ENCODE measurements around the gene TASP1. TPM values are rescaled to one million over a fixed set of nuclear protein-coding genes. Genes with fewer than 3 reads are reported as not detected.
A peak's percentile ranks its signal among the peaks of the same experiment; 100 is the strongest.

The TASP1 gene
- total and polyA plus RNA-seq, 9 donors: 5.8 to 10.7 (median 6.8) TPM

GRCh38 chr20:13412806-13413445 lies 225.8 kb downstream of the TASP1 start:
- no peak overlapping the region for H3K4me3 ChIP-seq (ENCODE audit: low read length)
- DNase-seq: no peak
- no peaks in the 10 kb centered on the region for H3K36me3 ChIP-seq (ENCODE audit: control insufficient read depth, insufficient read depth, low read length)
- no CpG with 5 or more reads among the region's 3 CpGs for WGBS (ENCODE audit: insufficient coverage)
- no peak overlapping the region for H3K27ac ChIP-seq (ENCODE audit: low read length)
- H3K9me3 ChIP-seq (replicated peaks; ENCODE audit: control insufficient read depth, low read depth, low read length): no peaks in the 10 kb centered on the region
- H3K4me1 ChIP-seq (ENCODE audit: control insufficient read depth, insufficient read depth, low read length): no peaks in the 10 kb centered on the region
- H3K27me3 ChIP-seq (ENCODE audit: control insufficient read depth, insufficient read depth, low read length): no peaks in the 10 kb centered on the region

GRCh38 chr20:13404293-13404692 lies 234.4 kb downstream of the TASP1 start:
- H3K9me3 ChIP-seq (replicated peaks; ENCODE audit: control insufficient read depth, low read depth, low read length): no peaks in the 10 kb centered on the region
- DNase-seq: no peak
- WGBS (ENCODE audit: insufficient coverage): no CpG with 5 or more reads among the region's 4 CpGs
- H3K4me1 ChIP-seq (ENCODE audit: control insufficient read depth, insufficient read depth, low read length): no peaks in the 10 kb centered on the region
- H3K36me3 ChIP-seq (ENCODE audit: control insufficient read depth, insufficient read depth, low read length): no peaks in the 10 kb centered on the region
- H3K4me3 ChIP-seq (ENCODE audit: low read length): no peak overlapping the region
- H3K27me3 ChIP-seq (ENCODE audit: control insufficient read depth, insufficient read depth, low read length): no peaks in the 10 kb centered on the region
- H3K27ac ChIP-seq (ENCODE audit: low read length): no peak overlapping the region

- no CpG with 5 or more reads among the region's 2 CpGs for WGBS (ENCODE audit: insufficient coverage)
- Histone ChIP-seq H3K27me3 (ENCODE audit: control insufficient read depth, insufficient read depth, low read length) (no peaks in the 10 kb centered on the region), H3K27ac (ENCODE audit: low read length) (no peak overlapping the region), H3K9me3 (replicated peaks; ENCODE audit: control insufficient read depth, low read depth, low read length) (no peaks in the 10 kb centered on the region), H3K4me1 (ENCODE audit: control insufficient read depth, insufficient read depth, low read length) (no peaks in the 10 kb centered on the region), H3K36me3 (ENCODE audit: control insufficient read depth, insufficient read depth, low read length) (no peaks in the 10 kb centered on the region), H3K4me3 (ENCODE audit: low read length) (no peak overlapping the region)
- no peak for DNase-seq
Measured at GRCh38 chr20:13403453-13403852, 235.3 kb downstream of the TASP1 start.

GRCh38 chr20:13402986-13403385 lies 235.7 kb downstream of the TASP1 start:
- no CpG with 5 or more reads among the region's 2 CpGs for WGBS (ENCODE audit: insufficient coverage)
- Histone ChIP-seq H3K4me1 (ENCODE audit: control insufficient read depth, insufficient read depth, low read length) (no peaks in the 10 kb centered on the region), H3K4me3 (ENCODE audit: low read length) (no peak overlapping the region), H3K27ac (ENCODE audit: low read length) (no peak overlapping the region), H3K9me3 (replicated peaks; ENCODE audit: control insufficient read depth, low read depth, low read length) (no peaks in the 10 kb centered on the region), H3K36me3 (ENCODE audit: control insufficient read depth, insufficient read depth, low read length) (no peaks in the 10 kb centered on the region), H3K27me3 (ENCODE audit: control insufficient read depth, insufficient read depth, low read length) (no peaks in the 10 kb centered on the region)
- no peak for DNase-seq

- peak; percentile 66 for DNase-seq
- H3K4me3 ChIP-seq (ENCODE audit: low read length): no peak overlapping the region
- H3K9me3 ChIP-seq (replicated peaks; ENCODE audit: control insufficient read depth, low read depth, low read length): no peaks in the 10 kb centered on the region
- no peaks in the 10 kb centered on the region for H3K4me1 ChIP-seq (ENCODE audit: control insufficient read depth, insufficient read depth, low read length)
- no peaks in the 10 kb centered on the region for H3K36me3 ChIP-seq (ENCODE audit: control insufficient read depth, insufficient read depth, low read length)
- H3K27ac ChIP-seq (ENCODE audit: low read length): no peak overlapping the region
- H3K27me3 ChIP-seq (ENCODE audit: control insufficient read depth, insufficient read depth, low read length): no peaks in the 10 kb centered on the region
- WGBS (ENCODE audit: insufficient coverage): no CpG with 5 or more reads among the region's 5 CpGs
Measured at GRCh38 chr20:13402171-13402760, 236.5 kb downstream of the TASP1 start.

GRCh38 chr20:13401596-13401995 lies 237.1 kb downstream of the TASP1 start:
- Histone ChIP-seq H3K27me3 (ENCODE audit: control insufficient read depth, insufficient read depth, low read length) (no peaks in the 10 kb centered on the region), H3K36me3 (ENCODE audit: control insufficient read depth, insufficient read depth, low read length) (no peaks in the 10 kb centered on the region), H3K4me1 (ENCODE audit: control insufficient read depth, insufficient read depth, low read length) (no peaks in the 10 kb centered on the region), H3K27ac (ENCODE audit: low read length) (no peak overlapping the region), H3K4me3 (ENCODE audit: low read length) (no peak overlapping the region), H3K9me3 (replicated peaks; ENCODE audit: control insufficient read depth, low read depth, low read length) (no peaks in the 10 kb centered on the region)
- no CpG with 5 or more reads among the region's 1 CpG for WGBS (ENCODE audit: insufficient coverage)
- DNase-seq: no peak

GRCh38 chr20:13400453-13400852 lies 238.3 kb downstream of the TASP1 start:
- no CpG with 5 or more reads among the region's 2 CpGs for WGBS (ENCODE audit: insufficient coverage)
- Histone ChIP-seq H3K36me3 (ENCODE audit: control insufficient read depth, insufficient read depth, low read length) (no peaks in the 10 kb centered on the region), H3K27me3 (ENCODE audit: control insufficient read depth, insufficient read depth, low read length) (no peaks in the 10 kb centered on the region), H3K4me3 (ENCODE audit: low read length) (no peak overlapping the region), H3K4me1 (ENCODE audit: control insufficient read depth, insufficient read depth, low read length) (no peaks in the 10 kb centered on the region), H3K9me3 (replicated peaks; ENCODE audit: control insufficient read depth, low read depth, low read length) (no peaks in the 10 kb centered on the region), H3K27ac (ENCODE audit: low read length) (no peak overlapping the region)
- no peak for DNase-seq

- Histone ChIP-seq H3K9me3 (replicated peaks; ENCODE audit: control insufficient read depth, low read depth, low read length) (no peaks in the 10 kb centered on the region), H3K27ac (ENCODE audit: low read length) (no peak overlapping the region), H3K27me3 (ENCODE audit: control insufficient read depth, insufficient read depth, low read length) (no peaks in the 10 kb centered on the region), H3K4me3 (ENCODE audit: low read length) (no peak overlapping the region), H3K4me1 (ENCODE audit: control insufficient read depth, insufficient read depth, low read length) (no peaks in the 10 kb centered on the region), H3K36me3 (ENCODE audit: control insufficient read depth, insufficient read depth, low read length) (no peaks in the 10 kb centered on the region)
- no CpG with 5 or more reads among the region's 1 CpG for WGBS (ENCODE audit: insufficient coverage)
- DNase-seq: no peak
Measured at GRCh38 chr20:13397300-13397724, 241.4 kb downstream of the TASP1 start.

- DNase-seq: no peak
- no peaks in the 10 kb centered on the region for H3K36me3 ChIP-seq (ENCODE audit: control insufficient read depth, insufficient read depth, low read length)
- no peaks in the 10 kb centered on the region for H3K27me3 ChIP-seq (ENCODE audit: control insufficient read depth, insufficient read depth, low read length)
- H3K4me3 ChIP-seq (ENCODE audit: low read length): no peak overlapping the region
- no peaks in the 10 kb centered on the region for H3K4me1 ChIP-seq (ENCODE audit: control insufficient read depth, insufficient read depth, low read length)
- H3K9me3 ChIP-seq (replicated peaks; ENCODE audit: control insufficient read depth, low read depth, low read length): no peaks in the 10 kb centered on the region
- H3K27ac ChIP-seq (ENCODE audit: low read length): no peak overlapping the region
Measured at GRCh38 chr20:13396826-13397225, 241.9 kb downstream of the TASP1 start.

- H3K27ac ChIP-seq (ENCODE audit: low read length): no peak overlapping the region
- DNase-seq: peak; percentile 30
- H3K9me3 ChIP-seq (replicated peaks; ENCODE audit: control insufficient read depth, low read depth, low read length): no peaks in the 10 kb centered on the region
- no peaks in the 10 kb centered on the region for H3K36me3 ChIP-seq (ENCODE audit: control insufficient read depth, insufficient read depth, low read length)
- no peak overlapping the region for H3K4me3 ChIP-seq (ENCODE audit: low read length)
- H3K4me1 ChIP-seq (ENCODE audit: control insufficient read depth, insufficient read depth, low read length): no peaks in the 10 kb centered on the region
- WGBS (ENCODE audit: insufficient coverage): no CpG with 5 or more reads among the region's 3 CpGs
- no peaks in the 10 kb centered on the region for H3K27me3 ChIP-seq (ENCODE audit: control insufficient read depth, insufficient read depth, low read length)
Measured at GRCh38 chr20:13396022-13396421, 242.7 kb downstream of the TASP1 start.

GRCh38 chr20:13395232-13395631 lies 243.5 kb downstream of the TASP1 start:
- Histone ChIP-seq H3K27ac (ENCODE audit: low read length) (no peak overlapping the region), H3K36me3 (ENCODE audit: control insufficient read depth, insufficient read depth, low read length) (no peaks in the 10 kb centered on the region), H3K4me1 (ENCODE audit: control insufficient read depth, insufficient read depth, low read length) (no peaks in the 10 kb centered on the region), H3K4me3 (ENCODE audit: low read length) (no peak overlapping the region), H3K27me3 (ENCODE audit: control insufficient read depth, insufficient read depth, low read length) (no peaks in the 10 kb centered on the region), H3K9me3 (replicated peaks; ENCODE audit: control insufficient read depth, low read depth, low read length) (no peaks in the 10 kb centered on the region)
- no peak for DNase-seq
- WGBS (ENCODE audit: insufficient coverage): 33% methylated on average over 1 of the region's 1 CpG
